K562 (cell line): ENCODE measurements around the gene SUSD3. TPM values are rescaled to one million over a fixed set of nuclear protein-coding genes. Genes with fewer than 3 reads are reported as not detected.

Source experiments
- ATAC-seq: fragments of 200-7000 bp; cut with Tn5 transposase; 3 replicates; pipeline ENCODE4 v1.9.1; 2020; ENCODE audit warnings: moderate library complexity
- BruUV-seq: library from RNA; stranded (reverse); fragments of 400-500 nt; replicated peaks from 2 replicates; lab custom pipeline; 2021; lab: Mats Ljungman, UMichigan
- CTCF ChIA-PET: fragments of 300-600 bp; formaldehyde crosslinking; extraction: SDS; loops from one replicate; lab custom pipeline; 2021; ENCODE audit warnings: low intra/inter-chr PET ratio; lab: Yijun Ruan, JAX
- POLR2A ChIA-PET: fragments of 300-600, 350-650 bp; sonication (Branson Sonifier 250); formaldehyde crosslinking; extraction: SDS; loops from one replicate; lab custom pipeline; 2021; ENCODE audit warnings: antibody characterized with exemption, inconsistent platforms; lab: Yijun Ruan, JAX
- DNase-seq, 4 experiments: peaks; one replicate each; pipeline versions ENCODE4 v3.0.0 to v3.0.0-alpha.2; 2011 to 2018; ENCODE audit warnings: low spot score in 3 of 4, mixed read lengths in 3 of 4; ENCODE audit errors: extremely low read depth in 1 of 4
- FAIRE-seq: peaks from 2 replicates; lab custom pipeline; 2011; peaks lifted over from hg19 to GRCh38; lab: Jason Lieb, UNC
- H2AFZ ChIP-seq: 2 replicates; pipeline ENCODE4 v1.6.0; 2011; ENCODE audit warnings: low read depth, low read length, control low read depth, inconsistent platforms
- H3K27ac ChIP-seq: fragments of 200-600 bp; 3 replicates; pipeline ENCODE4 v1.8.0; 2011; ENCODE audit warnings: low read depth, mild to moderate bottlenecking, control low read depth, inconsistent platforms, low read length, moderate library complexity, mixed read lengths; ENCODE audit errors: extremely low read depth
- H3K27me3 ChIP-seq, 2 experiments: fragments of 300-600 bp in 1 of 2; 2 replicates in 1 of 2; 3 replicates in 1 of 2; pipeline versions ENCODE4 v1.6.0 to v1.8.0; 2011; ENCODE audit warnings: inconsistent platforms in 2 of 2, low read length in 2 of 2, mild to moderate bottlenecking in 1 of 2, mixed read lengths in 1 of 2, moderate library complexity in 1 of 2; ENCODE audit not compliant: control insufficient read depth in 2 of 2, insufficient read depth in 2 of 2
- H3K36me3 ChIP-seq: fragments of 300-600 bp; 3 replicates; pipeline ENCODE4 v1.8.0; 2011; ENCODE audit warnings: mild to moderate bottlenecking, low read length, inconsistent platforms; ENCODE audit not compliant: control insufficient read depth, insufficient read depth
- H3K4me1 ChIP-seq, 2 experiments: fragments of 200-600 bp in 1 of 2; replicated peaks in 1 of 2; 2 replicates in 1 of 2; 3 replicates in 1 of 2; pipeline versions ENCODE4 v1.5.1 to v1.8.0; 2011; ENCODE audit warnings: inconsistent platforms in 2 of 2, low read length in 2 of 2, mild to moderate bottlenecking in 1 of 2, mixed read lengths in 1 of 2, moderate library complexity in 1 of 2; ENCODE audit not compliant: control insufficient read depth in 2 of 2, insufficient read depth in 2 of 2
- H3K4me2 ChIP-seq: 2 replicates; pipeline ENCODE4 v1.6.1; 2011; ENCODE audit warnings: low read length, control low read depth, inconsistent platforms, mixed read lengths; ENCODE audit not compliant: insufficient read depth
- H3K4me3 ChIP-seq: fragments of 200-600 bp; sonication (generic), shearing (Covaris generic); 2 replicates; pipeline ENCODE4 v1.5.1; 2016; ENCODE audit warnings: control low read depth, inconsistent platforms
- H3K79me2 ChIP-seq: fragments of 200-600 bp; 3 replicates; pipeline ENCODE4 v1.8.0; 2011; ENCODE audit warnings: low read length, inconsistent platforms; ENCODE audit not compliant: control insufficient read depth, insufficient read depth
- H3K9ac ChIP-seq, 2 experiments: 2 replicates each; pipeline versions ENCODE4 v1.6.0 to v1.6.1; 2011; ENCODE audit warnings: low read depth in 2 of 2, low read length in 2 of 2, control low read depth in 1 of 2, inconsistent platforms in 1 of 2, mild to moderate bottlenecking in 1 of 2, mixed read lengths in 1 of 2; ENCODE audit not compliant: insufficient read depth in 1 of 2
- H3K9me1 ChIP-seq: one replicate; pipeline ENCODE4 v1.6.0; 2011; ENCODE audit warnings: inconsistent platforms, mild to moderate bottlenecking, low read length, moderate library complexity; ENCODE audit not compliant: control insufficient read depth, insufficient read depth
- H3K9me3 ChIP-seq: replicated peaks from 2 replicates; pipeline ENCODE4 v1.5.1; 2011; ENCODE audit warnings: low read depth, low read length, inconsistent platforms; ENCODE audit not compliant: control insufficient read depth, insufficient read depth
- H4K20me1 ChIP-seq: replicated peaks from 2 replicates; pipeline ENCODE4 v1.6.1; 2011; ENCODE audit warnings: low read length, inconsistent platforms, mixed read lengths; ENCODE audit not compliant: control insufficient read depth, insufficient read depth
- HNRNPH1 ChIP-seq: fragments of 200-400 bp; formaldehyde crosslinking; optimal IDR thresholded peaks from 2 replicates; pipeline ENCODE3; 2017; ENCODE audit warnings: low read depth, mild to moderate bottlenecking, low read length, moderate library complexity
- LARP7 ChIP-seq: fragments of 450-650 bp; IDR thresholded peaks from 2 replicates; pipeline ENCODE4 v1.6.1; 2016
- PHB ChIP-seq: fragments of 250-450 bp; sonication (Bioruptor Pico); IDR thresholded peaks from 2 replicates; pipeline ENCODE4 v1.5.0; 2021
- ZNF263 ChIP-seq: sonication (generic); formaldehyde crosslinking; IDR thresholded peaks from 2 replicates; pipeline ENCODE4 v1.8.0; 2022; ENCODE audit warnings: mild to moderate bottlenecking, missing genetic modification reagents, borderline replicate concordance
- ZNF431 ChIP-seq: sonication (generic); formaldehyde crosslinking; IDR thresholded peaks from 2 replicates; pipeline ENCODE4 v1.8.0; 2022; ENCODE audit warnings: mild to moderate bottlenecking, missing genetic modification reagents
- WGBS: fragments of 100-300 bp; shearing (Covaris generic); methylation state at CpG from one replicate; pipeline ENCODE4 v1.1.6; 2016; ENCODE audit warnings: low coverage, mixed read lengths; ENCODE audit not compliant: insufficient coverage; ENCODE audit errors: missing lambda C conversion rate; 5-methylcytosine and 5-hydroxymethylcytosine counted together
- in situ Hi-C: fragments of 300-500 bp; cut with MboI; formaldehyde crosslinking; loops from 4 replicates; pipeline ENCODE4 v1.15.0; 2018; ENCODE audit warnings: inconsistent platforms, mixed read lengths
- intact Hi-C: fragments of 100-400 bp; cut with micrococcal nuclease; formaldehyde crosslinking; loops from 2 replicates; pipeline ENCODE4 v1.14.2; 2022
- polyA plus RNA-seq, 8 experiments: library from polyadenylated mRNA; depleted of rRNA in 4 of 8; stranded (reverse) in 5 of 8; unstranded in 3 of 8; fragments of >200 nt; fragmentation: Nextera tagmentation in 2 of 8; fragmentation: Illumina TruSeq in 1 of 8; extraction: Ambion mirVana in 2 of 8; extraction: Trizol in 1 of 8; gene quantifications; 2 replicates each; pipeline versions ENCODE4 v1.2.1 to v1.2.3, GENCODE V29; 2011 to 2014; ENCODE audit warnings: inconsistent platforms in 1 of 8, missing spikeins in 1 of 8
- total RNA-seq, 7 experiments: library from RNA; depleted of rRNA in 6 of 7; stranded (reverse); fragments of >200 nt in 6 of 7; fragmentation: Illumina TruSeq in 2 of 7; extraction: Trizol in 2 of 7; gene quantifications; 2 replicates each; pipeline versions ENCODE4 v1.2.1 to v1.2.3, GENCODE V29; 2011 to 2021; ENCODE audit warnings: low replicate concordance in 1 of 7
- TF ChIP-seq, protein P1 (sequence below): sonication (generic); formaldehyde crosslinking; IDR thresholded peaks from 2 replicates; pipeline ENCODE4 v1.8.0; 2023; ENCODE audit warnings: missing genetic modification reagents, mild to moderate bottlenecking, borderline replicate concordance

SUSD3 gene
- total and polyA plus RNA-seq, 9 of the 15 experiments (the other 6 are each of a cell fraction or from before 2014, with no cell fraction given): 1.3 to 21.7 (median 11.4) TPM

DNA sequence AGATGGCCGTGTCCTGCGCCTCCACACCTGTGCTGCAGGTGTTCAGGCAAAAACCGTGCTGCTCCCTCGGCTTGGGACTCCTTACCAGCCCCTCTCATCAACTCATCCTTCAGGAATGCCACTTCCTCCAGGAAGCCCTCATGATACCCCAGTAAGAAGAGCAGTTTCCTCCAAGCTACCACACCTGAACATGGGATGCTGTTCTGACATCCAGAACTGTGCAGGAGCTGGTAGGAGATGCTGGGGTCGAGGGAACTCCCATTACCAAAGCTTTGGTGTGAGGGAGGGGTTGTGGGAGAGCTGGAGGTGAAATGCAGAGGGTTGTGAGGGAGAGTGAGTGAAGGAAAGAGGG, 56.5 kb downstream of the SUSD3 start (continued):
- TF ChIP-seq, protein P1, sequence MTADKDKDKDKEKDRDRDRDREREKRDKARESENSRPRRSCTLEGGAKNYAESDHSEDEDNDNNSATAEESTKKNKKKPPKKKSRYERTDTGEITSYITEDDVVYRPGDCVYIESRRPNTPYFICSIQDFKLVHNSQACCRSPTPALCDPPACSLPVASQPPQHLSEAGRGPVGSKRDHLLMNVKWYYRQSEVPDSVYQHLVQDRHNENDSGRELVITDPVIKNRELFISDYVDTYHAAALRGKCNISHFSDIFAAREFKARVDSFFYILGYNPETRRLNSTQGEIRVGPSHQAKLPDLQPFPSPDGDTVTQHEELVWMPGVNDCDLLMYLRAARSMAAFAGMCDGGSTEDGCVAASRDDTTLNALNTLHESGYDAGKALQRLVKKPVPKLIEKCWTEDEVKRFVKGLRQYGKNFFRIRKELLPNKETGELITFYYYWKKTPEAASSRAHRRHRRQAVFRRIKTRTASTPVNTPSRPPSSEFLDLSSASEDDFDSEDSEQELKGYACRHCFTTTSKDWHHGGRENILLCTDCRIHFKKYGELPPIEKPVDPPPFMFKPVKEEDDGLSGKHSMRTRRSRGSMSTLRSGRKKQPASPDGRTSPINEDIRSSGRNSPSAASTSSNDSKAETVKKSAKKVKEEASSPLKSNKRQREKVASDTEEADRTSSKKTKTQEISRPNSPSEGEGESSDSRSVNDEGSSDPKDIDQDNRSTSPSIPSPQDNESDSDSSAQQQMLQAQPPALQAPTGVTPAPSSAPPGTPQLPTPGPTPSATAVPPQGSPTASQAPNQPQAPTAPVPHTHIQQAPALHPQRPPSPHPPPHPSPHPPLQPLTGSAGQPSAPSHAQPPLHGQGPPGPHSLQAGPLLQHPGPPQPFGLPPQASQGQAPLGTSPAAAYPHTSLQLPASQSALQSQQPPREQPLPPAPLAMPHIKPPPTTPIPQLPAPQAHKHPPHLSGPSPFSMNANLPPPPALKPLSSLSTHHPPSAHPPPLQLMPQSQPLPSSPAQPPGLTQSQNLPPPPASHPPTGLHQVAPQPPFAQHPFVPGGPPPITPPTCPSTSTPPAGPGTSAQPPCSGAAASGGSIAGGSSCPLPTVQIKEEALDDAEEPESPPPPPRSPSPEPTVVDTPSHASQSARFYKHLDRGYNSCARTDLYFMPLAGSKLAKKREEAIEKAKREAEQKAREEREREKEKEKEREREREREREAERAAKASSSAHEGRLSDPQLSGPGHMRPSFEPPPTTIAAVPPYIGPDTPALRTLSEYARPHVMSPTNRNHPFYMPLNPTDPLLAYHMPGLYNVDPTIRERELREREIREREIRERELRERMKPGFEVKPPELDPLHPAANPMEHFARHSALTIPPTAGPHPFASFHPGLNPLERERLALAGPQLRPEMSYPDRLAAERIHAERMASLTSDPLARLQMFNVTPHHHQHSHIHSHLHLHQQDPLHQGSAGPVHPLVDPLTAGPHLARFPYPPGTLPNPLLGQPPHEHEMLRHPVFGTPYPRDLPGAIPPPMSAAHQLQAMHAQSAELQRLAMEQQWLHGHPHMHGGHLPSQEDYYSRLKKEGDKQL (CRISPR knock-in tag): no peak
- TF ChIP-seq, all 486 proteins: peak for 6

DNA sequence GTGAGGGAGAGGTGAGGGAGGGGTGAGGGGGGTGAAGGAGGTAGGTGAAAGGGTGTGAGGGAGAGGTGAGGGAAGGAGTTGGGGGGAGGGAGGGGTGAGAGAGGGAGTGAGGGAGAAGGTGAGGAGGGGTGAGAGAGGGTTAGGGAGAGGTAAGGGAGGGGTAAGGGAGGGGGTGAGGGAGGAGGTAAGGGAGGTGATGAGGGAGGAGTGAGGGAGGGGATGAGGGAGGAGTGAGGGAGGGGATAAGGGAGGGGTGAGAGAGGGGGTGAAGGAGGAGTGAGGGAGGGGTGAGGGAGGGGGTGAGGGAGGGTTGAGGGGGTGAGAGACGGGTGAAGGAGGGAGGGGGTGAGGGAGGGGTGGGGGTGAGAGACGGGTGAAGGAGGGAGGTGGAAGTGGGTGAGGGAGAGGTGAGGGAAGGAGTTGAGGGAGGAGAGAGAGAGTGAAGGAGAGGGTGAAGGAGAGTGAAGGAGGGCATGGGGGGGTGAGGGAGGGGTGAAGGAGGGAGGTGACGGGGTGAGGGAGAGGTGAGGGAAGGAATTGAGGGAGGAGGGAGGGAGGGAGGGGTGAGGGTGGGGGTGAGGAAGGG, 57.1 kb downstream of the SUSD3 start:
- Histone ChIP-seq H3K27ac (no peak overlapping the region), H3K4me2 (no peak overlapping the region), H3K4me3 (no peak overlapping the region), H4K20me1 (no peaks in the 10 kb centered on the region), H3K9ac (no peak overlapping the region), H3K36me3 (peaks cover 5% of the 10 kb centered on the region; the same call in 1 of the 3 replicates), H3K4me1 (peaks cover 47 to 67% of the 10 kb centered on the region in 2 experiments), H3K9me1 (peaks cover 3% of the 10 kb centered on the region), H2AFZ (no peak overlapping the region), H3K27me3 (no peaks in the 10 kb centered on the region), H3K9me3 (no peaks in the 10 kb centered on the region), H3K79me2 (no peaks in the 10 kb centered on the region)
- in situ Hi-C loops: no loop called here
- ChIA-PET POLR2A (no interaction called here), CTCF (no interaction called here)
- FAIRE-seq (no peak), DNase-seq (peak in 2 of 4 experiments; percentile 46), ATAC-seq (no peak)
- intact Hi-C loops: no loop called here
- BruUV-seq: no TSS peak
- no CpG with 5 or more reads among the region's 3 CpGs for WGBS
- TF ChIP-seq ZNF263 (CRISPR knock-in tag) (peak; percentile 57; the same call in 1 of the 2 replicates), ZNF431 (CRISPR knock-in tag) (no peak), PHB (CRISPR knock-in tag) (no peak), LARP7 (no peak), HNRNPH1 (no peak)
